HepG2 (cell line): ENCODE data around the gene SLC26A5. TPM values are rescaled to one million over a fixed set of nuclear protein-coding genes. Genes with fewer than 3 reads are reported as not detected.

ENCODE experiments used
- ERF ChIP-seq: IDR thresholded peaks from 2 replicates; pipeline ENCODE4 v1.6.1; 2018; ENCODE audit warnings: missing biosample characterization, missing genetic modification reagents
- FOXA3 ChIP-seq: IDR thresholded peaks from 2 replicates; pipeline ENCODE4 v1.6.1; 2016; ENCODE audit warnings: missing genetic modification reagents, missing compliant biosample characterization
- GATAD2A ChIP-seq: IDR thresholded peaks from 2 replicates; pipeline ENCODE4 v1.6.1; 2016
- HOXD1 ChIP-seq: sonication (generic); formaldehyde crosslinking; IDR thresholded peaks from 2 replicates; pipeline ENCODE4 v1.5.0; 2020; ENCODE audit warnings: missing genetic modification reagents
- KDM2A ChIP-seq: sonication (generic); formaldehyde crosslinking; IDR thresholded peaks from 2 replicates; pipeline ENCODE4 v1.4.0; 2020; ENCODE audit warnings: low read depth, missing genetic modification reagents, borderline replicate concordance
- NR3C1 ChIP-seq: sonication (generic); formaldehyde crosslinking; IDR thresholded peaks from 2 replicates; pipeline ENCODE4 v1.4.0; 2020; ENCODE audit warnings: missing genetic modification reagents
- RBM22 ChIP-seq: fragments of 200-400 bp; formaldehyde crosslinking; optimal IDR thresholded peaks from 2 replicates; pipeline ENCODE3; 2017; ENCODE audit warnings: mild to moderate bottlenecking, low read length, moderate library complexity
- polyA plus RNA-seq, 8 experiments: library from polyadenylated mRNA; depleted of rRNA in 3 of 8; stranded (reverse) in 7 of 8; unstranded in 1 of 8; fragments of >200 nt; fragmentation: Illumina TruSeq in 4 of 8; extraction: Trizol in 4 of 8; gene quantifications; 2 replicates each; pipeline versions ENCODE4 v1.2.1 to v1.2.3, GENCODE V29; 2011 to 2016; ENCODE audit warnings: low read depth in 4 of 8, missing spikeins in 1 of 8, mixed read lengths in 1 of 8; ENCODE audit not compliant: insufficient read depth in 1 of 8
- total RNA-seq, 5 experiments: library from RNA; depleted of rRNA; stranded (reverse); fragments of >200 nt; fragmentation: Illumina TruSeq; extraction: Trizol; gene quantifications; 2 replicates each; pipeline ENCODE4 v1.2.3, GENCODE V29; 2016; ENCODE audit warnings: low read depth in 1 of 5
- TF ChIP-seq, protein P1 (sequence below): sonication (generic); formaldehyde crosslinking; IDR thresholded peaks from 2 replicates; pipeline ENCODE4 v1.4.0; 2020; ENCODE audit warnings: missing genetic modification reagents, borderline replicate concordance
- TF ChIP-seq, protein P2 (sequence below): sonication (generic); formaldehyde crosslinking; IDR thresholded peaks from 2 replicates; pipeline ENCODE4 v1.4.0; 2020; ENCODE audit warnings: missing genetic modification reagents, borderline replicate concordance
- TF ChIP-seq, protein P3 (sequence below): IDR thresholded peaks from 2 replicates; pipeline ENCODE4 v1.6.1; 2016; ENCODE audit warnings: low read depth

Gene SLC26A5
- total and polyA plus RNA-seq, 2 of the 13 experiments (the other 11 are each of a cell fraction or from before 2014, with no cell fraction given): 0.08 to 0.11 TPM

DNA sequence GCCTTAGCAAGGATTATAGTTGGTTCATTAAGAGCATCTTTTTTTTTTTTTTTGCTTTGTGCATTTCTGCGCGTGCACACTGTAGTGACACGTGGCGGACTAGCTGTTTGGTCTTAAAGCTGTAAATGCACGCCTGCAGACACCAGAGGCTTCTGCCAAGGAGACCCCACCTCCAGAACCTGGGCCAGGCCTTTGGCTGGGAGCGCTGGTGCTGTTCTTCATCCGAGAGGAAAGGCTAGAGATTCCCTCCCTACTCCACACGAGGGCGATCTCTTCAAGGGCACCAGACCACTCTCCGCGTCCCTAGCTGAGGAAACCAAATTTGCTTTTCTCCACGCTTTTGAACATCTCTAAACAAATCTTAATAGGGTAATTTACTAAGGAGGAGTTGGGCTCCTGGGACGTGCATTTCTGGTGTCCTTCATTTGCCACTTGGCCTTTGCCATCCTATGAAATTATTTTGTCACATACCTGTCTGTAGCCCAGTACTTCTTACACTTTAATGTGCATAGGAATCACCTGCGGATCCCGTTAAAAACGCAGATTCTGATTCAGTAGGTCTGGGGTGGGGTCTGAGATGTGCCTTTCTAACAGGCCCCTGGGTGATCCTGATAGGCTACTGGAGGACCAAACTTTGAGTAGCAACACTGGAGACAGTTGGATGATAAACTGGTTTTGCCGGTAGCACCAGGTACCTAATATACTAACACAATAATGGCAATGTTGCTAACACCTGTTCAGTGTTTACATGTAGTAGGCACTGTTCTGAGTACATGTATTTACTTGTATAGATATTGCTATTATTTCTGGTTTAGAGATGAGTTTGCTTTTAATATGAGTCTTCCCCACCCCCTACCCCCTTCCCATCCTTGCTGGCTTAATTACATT, 1.3 kb upstream of the SLC26A5 start (continued):
- TF ChIP-seq, protein P1, sequence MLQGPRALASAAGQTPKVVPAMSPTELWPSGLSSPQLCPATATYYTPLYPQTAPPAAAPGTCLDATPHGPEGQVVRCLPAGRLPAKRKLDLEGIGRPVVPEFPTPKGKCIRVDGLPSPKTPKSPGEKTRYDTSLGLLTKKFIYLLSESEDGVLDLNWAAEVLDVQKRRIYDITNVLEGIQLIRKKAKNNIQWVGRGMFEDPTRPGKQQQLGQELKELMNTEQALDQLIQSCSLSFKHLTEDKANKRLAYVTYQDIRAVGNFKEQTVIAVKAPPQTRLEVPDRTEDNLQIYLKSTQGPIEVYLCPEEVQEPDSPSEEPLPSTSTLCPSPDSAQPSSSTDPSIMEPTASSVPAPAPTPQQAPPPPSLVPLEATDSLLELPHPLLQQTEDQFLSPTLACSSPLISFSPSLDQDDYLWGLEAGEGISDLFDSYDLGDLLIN (CRISPR knock-in tag): no peak
- peak; percentile 33; the same call in 1 of the 2 replicates for TF ChIP-seq KDM2A (CRISPR knock-in tag)
- 0 out of 2 replicates have a peak, but pooled peaks have one; percentile 16 for TF ChIP-seq FOXA3 (CRISPR knock-in tag)
- TF ChIP-seq NR3C1: no peak
- no peak for TF ChIP-seq GATAD2A (CRISPR knock-in tag)
- peak; percentile 46; the same call in 1 of the 2 replicates for TF ChIP-seq ERF (CRISPR knock-in tag)
- TF ChIP-seq, protein P2, sequence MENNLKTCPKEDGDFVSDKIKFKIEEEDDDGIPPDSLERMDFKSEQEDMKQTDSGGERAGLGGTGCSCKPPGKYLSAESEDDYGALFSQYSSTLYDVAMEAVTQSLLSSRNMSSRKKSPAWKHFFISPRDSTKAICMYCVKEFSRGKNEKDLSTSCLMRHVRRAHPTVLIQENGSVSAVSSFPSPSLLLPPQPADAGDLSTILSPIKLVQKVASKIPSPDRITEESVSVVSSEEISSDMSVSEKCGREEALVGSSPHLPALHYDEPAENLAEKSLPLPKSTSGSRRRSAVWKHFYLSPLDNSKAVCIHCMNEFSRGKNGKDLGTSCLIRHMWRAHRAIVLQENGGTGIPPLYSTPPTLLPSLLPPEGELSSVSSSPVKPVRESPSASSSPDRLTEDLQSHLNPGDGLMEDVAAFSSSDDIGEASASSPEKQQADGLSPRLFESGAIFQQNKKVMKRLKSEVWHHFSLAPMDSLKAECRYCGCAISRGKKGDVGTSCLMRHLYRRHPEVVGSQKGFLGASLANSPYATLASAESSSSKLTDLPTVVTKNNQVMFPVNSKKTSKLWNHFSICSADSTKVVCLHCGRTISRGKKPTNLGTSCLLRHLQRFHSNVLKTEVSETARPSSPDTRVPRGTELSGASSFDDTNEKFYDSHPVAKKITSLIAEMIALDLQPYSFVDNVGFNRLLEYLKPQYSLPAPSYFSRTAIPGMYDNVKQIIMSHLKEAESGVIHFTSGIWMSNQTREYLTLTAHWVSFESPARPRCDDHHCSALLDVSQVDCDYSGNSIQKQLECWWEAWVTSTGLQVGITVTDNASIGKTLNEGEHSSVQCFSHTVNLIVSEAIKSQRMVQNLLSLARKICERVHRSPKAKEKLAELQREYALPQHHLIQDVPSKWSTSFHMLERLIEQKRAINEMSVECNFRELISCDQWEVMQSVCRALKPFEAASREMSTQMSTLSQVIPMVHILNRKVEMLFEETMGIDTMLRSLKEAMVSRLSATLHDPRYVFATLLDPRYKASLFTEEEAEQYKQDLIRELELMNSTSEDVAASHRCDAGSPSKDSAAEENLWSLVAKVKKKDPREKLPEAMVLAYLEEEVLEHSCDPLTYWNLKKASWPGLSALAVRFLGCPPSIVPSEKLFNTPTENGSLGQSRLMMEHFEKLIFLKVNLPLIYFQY: 0 out of 2 replicates have a peak, but pooled peaks have one; percentile 24
- TF ChIP-seq HOXD1 (CRISPR knock-in tag): no peak
- TF ChIP-seq RBM22: no peak
- TF ChIP-seq, protein P3, sequence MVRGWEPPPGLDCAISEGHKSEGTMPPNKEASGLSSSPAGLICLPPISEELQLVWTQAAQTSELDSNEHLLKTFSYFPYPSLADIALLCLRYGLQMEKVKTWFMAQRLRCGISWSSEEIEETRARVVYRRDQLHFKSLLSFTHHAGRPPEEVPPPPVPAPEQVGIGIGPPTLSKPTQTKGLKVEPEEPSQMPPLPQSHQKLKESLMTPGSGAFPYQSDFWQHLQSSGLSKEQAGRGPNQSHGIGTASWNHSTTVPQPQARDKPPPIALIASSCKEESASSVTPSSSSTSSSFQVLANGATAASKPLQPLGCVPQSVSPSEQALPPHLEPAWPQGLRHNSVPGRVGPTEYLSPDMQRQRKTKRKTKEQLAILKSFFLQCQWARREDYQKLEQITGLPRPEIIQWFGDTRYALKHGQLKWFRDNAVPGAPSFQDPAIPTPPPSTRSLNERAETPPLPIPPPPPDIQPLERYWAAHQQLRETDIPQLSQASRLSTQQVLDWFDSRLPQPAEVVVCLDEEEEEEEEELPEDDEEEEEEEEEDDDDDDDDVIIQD (CRISPR knock-in tag): no peak
